T-helper 2 cell treated with Interferon-gamma antibody and Interleukin-4, amounts not matched to agents 5 μg/mL and 100 μg/mL, for 36 hours (primary cell): ENCODE data around the gene ZEB2.

Experiments used
- DNase-seq: peaks from one replicate; pipeline ENCODE4 v3.0.0; 2021; ENCODE audit warnings: low spot score
- H3K27ac Mint-ChIP-seq: one replicate; pipeline ENCODE4 v1.8.0; 2021; ENCODE audit warnings: mild to moderate bottlenecking, mixed read lengths
- H3K27me3 Mint-ChIP-seq: one replicate; pipeline ENCODE4 v1.8.0; 2021; ENCODE audit warnings: low read depth, mixed read lengths
- H3K36me3 Mint-ChIP-seq: one replicate; pipeline ENCODE4 v1.8.0; 2021; ENCODE audit warnings: low read depth, mixed read lengths
- H3K4me1 Mint-ChIP-seq: one replicate; pipeline ENCODE4 v1.8.0; 2021; ENCODE audit warnings: low read depth, mixed read lengths
- H3K4me3 Mint-ChIP-seq: one replicate; pipeline ENCODE4 v1.8.0; 2022; ENCODE audit warnings: mild to moderate bottlenecking, moderate library complexity, mixed read lengths
- H3K9me3 Mint-ChIP-seq: one replicate; pipeline ENCODE4 v1.8.0; 2021; ENCODE audit warnings: mixed read lengths

Gene ZEB2

GRCh38 chr2:144358374-144358964, 161.4 kb downstream of the ZEB2 start:
- H3K4me3 Mint-ChIP-seq: no peak overlapping the region
- no peaks in the 10 kb centered on the region for H3K9me3 Mint-ChIP-seq
- no peaks in the 10 kb centered on the region for H3K36me3 Mint-ChIP-seq
- H3K27ac Mint-ChIP-seq: no peak overlapping the region
- no peaks in the 10 kb centered on the region for H3K27me3 Mint-ChIP-seq
- no peak for DNase-seq
- peaks cover 8% of the 10 kb centered on the region for H3K4me1 Mint-ChIP-seq

GRCh38 chr2:144357623-144358373, 162.1 kb downstream of the ZEB2 start:
- DNase-seq: peak; percentile 61
- no peak overlapping the region for H3K27ac Mint-ChIP-seq
- H3K27me3 Mint-ChIP-seq: no peaks in the 10 kb centered on the region
- H3K36me3 Mint-ChIP-seq: no peaks in the 10 kb centered on the region
- H3K4me3 Mint-ChIP-seq: no peak overlapping the region
- peaks cover 8% of the 10 kb centered on the region for H3K4me1 Mint-ChIP-seq
- no peaks in the 10 kb centered on the region for H3K9me3 Mint-ChIP-seq

DNA sequence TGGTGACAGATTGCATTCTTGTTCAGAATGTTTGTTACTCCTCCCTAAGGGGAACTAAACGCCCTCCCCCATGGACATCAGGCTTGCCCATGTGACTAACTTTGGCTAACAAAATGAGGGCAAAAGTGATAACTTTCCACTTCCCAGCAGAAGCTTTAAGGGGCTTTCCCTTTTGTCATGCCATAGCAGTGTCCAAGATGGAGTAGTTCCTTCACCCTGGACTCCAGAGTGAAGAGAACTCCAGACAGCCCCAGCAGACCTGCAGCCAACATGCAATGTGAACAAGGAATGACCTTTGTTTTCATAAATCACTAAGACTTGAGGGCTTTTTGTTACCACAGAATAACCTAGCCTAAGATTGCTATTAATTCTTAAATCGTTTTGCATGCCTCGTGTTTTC, 163.5 kb downstream of the ZEB2 start:
- peaks cover 8% of the 10 kb centered on the region for H3K4me1 Mint-ChIP-seq
- H3K27me3 Mint-ChIP-seq: no peaks in the 10 kb centered on the region
- no peaks in the 10 kb centered on the region for H3K9me3 Mint-ChIP-seq
- DNase-seq: no peak
- H3K4me3 Mint-ChIP-seq: no peak overlapping the region
- no peak overlapping the region for H3K27ac Mint-ChIP-seq
- H3K36me3 Mint-ChIP-seq: no peaks in the 10 kb centered on the region

DNA sequence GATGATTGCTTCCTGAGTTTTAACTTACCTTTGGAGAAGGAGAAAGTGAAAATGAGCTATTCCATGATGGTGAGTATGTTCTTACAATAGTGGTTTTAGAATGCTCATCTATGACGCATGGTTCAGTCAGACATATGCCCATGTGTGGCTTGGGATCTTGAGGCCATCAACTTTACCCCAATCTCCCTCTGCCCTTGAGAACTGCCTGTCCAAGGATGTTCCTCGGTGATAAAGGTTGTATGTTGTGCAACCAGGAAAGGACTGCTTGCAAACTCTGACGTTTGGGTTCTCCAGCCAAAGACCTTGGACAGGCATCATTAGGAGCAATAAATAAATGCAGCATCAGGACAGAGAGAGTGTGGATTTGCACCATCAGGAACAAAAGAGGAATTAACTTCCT, 165.0 kb downstream of the ZEB2 start:
- no peaks in the 10 kb centered on the region for H3K36me3 Mint-ChIP-seq
- H3K27ac Mint-ChIP-seq: no peak overlapping the region
- H3K4me1 Mint-ChIP-seq: peaks cover 8% of the 10 kb centered on the region
- H3K4me3 Mint-ChIP-seq: no peak overlapping the region
- no peaks in the 10 kb centered on the region for H3K27me3 Mint-ChIP-seq
- DNase-seq: no peak
- no peaks in the 10 kb centered on the region for H3K9me3 Mint-ChIP-seq

- Mint-ChIP-seq H3K27ac (no peak overlapping the region), H3K4me3 (no peak overlapping the region), H3K9me3 (no peaks in the 10 kb centered on the region), H3K36me3 (no peaks in the 10 kb centered on the region), H3K27me3 (no peaks in the 10 kb centered on the region), H3K4me1 (no peaks in the 10 kb centered on the region)
- no peak for DNase-seq
Observed at GRCh38 chr2:144351687-144352086, 168.2 kb downstream of the ZEB2 start.

GRCh38 chr2:144350151-144350802, 169.6 kb downstream of the ZEB2 start:
- Mint-ChIP-seq H3K4me1 (no peaks in the 10 kb centered on the region), H3K36me3 (no peaks in the 10 kb centered on the region), H3K4me3 (no peak overlapping the region), H3K27ac (no peak overlapping the region), H3K9me3 (no peaks in the 10 kb centered on the region), H3K27me3 (no peaks in the 10 kb centered on the region)
- DNase-seq: peak; percentile 31

DNA sequence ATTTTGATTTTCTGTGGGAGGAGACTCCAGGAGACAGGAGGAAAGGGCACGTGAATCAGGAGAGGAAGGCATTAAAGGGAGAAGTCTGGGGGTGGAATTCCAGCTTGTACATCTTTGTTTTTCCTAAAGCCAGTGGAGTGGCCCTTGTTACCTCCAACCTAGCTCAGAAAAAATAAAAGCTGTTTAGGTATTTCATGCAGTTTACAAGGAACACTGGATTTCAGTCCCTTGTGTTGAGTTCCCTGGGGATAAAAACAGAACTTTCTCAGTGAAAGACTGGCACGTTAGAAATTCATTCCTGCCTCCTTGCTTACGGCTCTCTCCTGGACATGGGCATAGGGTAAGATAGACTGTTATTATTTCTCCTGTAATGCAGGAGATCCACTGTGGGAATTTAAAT, 170.2 kb downstream of the ZEB2 start:
- no peaks in the 10 kb centered on the region for H3K9me3 Mint-ChIP-seq
- H3K36me3 Mint-ChIP-seq: no peaks in the 10 kb centered on the region
- no peak overlapping the region for H3K4me3 Mint-ChIP-seq
- H3K4me1 Mint-ChIP-seq: no peaks in the 10 kb centered on the region
- H3K27ac Mint-ChIP-seq: no peak overlapping the region
- DNase-seq: no peak
- no peaks in the 10 kb centered on the region for H3K27me3 Mint-ChIP-seq

- DNase-seq: no peak
- no peaks in the 10 kb centered on the region for H3K4me1 Mint-ChIP-seq
- H3K4me3 Mint-ChIP-seq: no peak overlapping the region
- no peaks in the 10 kb centered on the region for H3K36me3 Mint-ChIP-seq
- no peaks in the 10 kb centered on the region for H3K9me3 Mint-ChIP-seq
- no peaks in the 10 kb centered on the region for H3K27me3 Mint-ChIP-seq
- no peak overlapping the region for H3K27ac Mint-ChIP-seq
Observed at GRCh38 chr2:144348846-144349245, 171.1 kb downstream of the ZEB2 start.

- H3K36me3 Mint-ChIP-seq: no peaks in the 10 kb centered on the region
- H3K27ac Mint-ChIP-seq: no peak overlapping the region
- no peak overlapping the region for H3K4me3 Mint-ChIP-seq
- H3K9me3 Mint-ChIP-seq: no peaks in the 10 kb centered on the region
- DNase-seq: no peak
- no peaks in the 10 kb centered on the region for H3K27me3 Mint-ChIP-seq
- no peaks in the 10 kb centered on the region for H3K4me1 Mint-ChIP-seq
Observed at GRCh38 chr2:144346229-144346628, 173.7 kb downstream of the ZEB2 start.

- DNase-seq: no peak
- H3K27ac Mint-ChIP-seq: no peak overlapping the region
- H3K9me3 Mint-ChIP-seq: no peaks in the 10 kb centered on the region
- no peaks in the 10 kb centered on the region for H3K36me3 Mint-ChIP-seq
- H3K4me3 Mint-ChIP-seq: no peak overlapping the region
- H3K4me1 Mint-ChIP-seq: peaks cover 10% of the 10 kb centered on the region
- H3K27me3 Mint-ChIP-seq: no peaks in the 10 kb centered on the region
Observed at GRCh38 chr2:144343145-144343544, 176.8 kb downstream of the ZEB2 start.

- no peaks in the 10 kb centered on the region for H3K27me3 Mint-ChIP-seq
- no peak overlapping the region for H3K4me3 Mint-ChIP-seq
- H3K36me3 Mint-ChIP-seq: no peaks in the 10 kb centered on the region
- H3K9me3 Mint-ChIP-seq: peaks cover 5% of the 10 kb centered on the region
- H3K27ac Mint-ChIP-seq: no peak overlapping the region
- H3K4me1 Mint-ChIP-seq: peaks cover 10% of the 10 kb centered on the region
- DNase-seq: no peak
Observed at GRCh38 chr2:144341538-144341937, 178.4 kb downstream of the ZEB2 start.

- H3K27me3 Mint-ChIP-seq: no peaks in the 10 kb centered on the region
- H3K9me3 Mint-ChIP-seq: peaks cover 7% of the 10 kb centered on the region
- H3K4me1 Mint-ChIP-seq: peaks cover 10% of the 10 kb centered on the region
- H3K36me3 Mint-ChIP-seq: no peaks in the 10 kb centered on the region
- DNase-seq: no peak
- H3K4me3 Mint-ChIP-seq: no peak overlapping the region
- H3K27ac Mint-ChIP-seq: no peak overlapping the region
Observed at GRCh38 chr2:144339048-144339447, 180.9 kb downstream of the ZEB2 start.

DNA sequence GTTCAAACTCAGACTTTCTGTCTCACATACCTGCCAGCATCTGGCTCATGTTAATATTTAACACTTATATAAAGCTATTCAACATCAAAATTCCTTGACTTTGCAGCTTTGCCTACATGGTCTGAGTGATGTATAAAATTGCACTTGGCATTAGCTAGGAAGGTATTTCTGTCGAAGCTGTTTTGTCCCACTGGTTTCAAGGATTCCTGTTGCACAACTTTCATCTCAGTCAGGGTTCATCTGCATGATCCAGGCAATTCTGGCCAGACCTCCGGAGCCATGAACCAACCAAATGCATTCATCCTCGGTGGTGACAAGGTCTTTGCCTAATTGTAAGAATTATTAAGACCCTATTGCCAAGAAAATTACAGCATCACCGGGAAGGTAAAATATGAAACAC, 185.4 kb downstream of the ZEB2 start:
- H3K4me1 Mint-ChIP-seq: peaks cover 31% of the 10 kb centered on the region
- peaks cover 7% of the 10 kb centered on the region for H3K9me3 Mint-ChIP-seq
- no peak overlapping the region for H3K4me3 Mint-ChIP-seq
- no peaks in the 10 kb centered on the region for H3K27me3 Mint-ChIP-seq
- no peak overlapping the region for H3K27ac Mint-ChIP-seq
- H3K36me3 Mint-ChIP-seq: peaks cover 3% of the 10 kb centered on the region
- no peak for DNase-seq
